WTC11 (cell line): ENCODE data around the gene PLPPR1.

Source experiments
- CTCF ChIP-seq: fragments of 200-600 bp; IDR thresholded peaks from 2 replicates; pipeline ENCODE4 v1.8.0; 2022; ENCODE audit warnings: antibody characterized with exemption
- TEAD4 ChIP-seq: sonication (generic); formaldehyde crosslinking; IDR thresholded peaks from 2 replicates; pipeline ENCODE4 v1.8.0; 2022; ENCODE audit warnings: mild to moderate bottlenecking, missing genetic modification reagents

- TF ChIP-seq CTCF: no peak
- no peak for TF ChIP-seq TEAD4 (CRISPR knock-in tag)
Observed at GRCh38 chr9:101158361-101158760, 129.8 kb downstream of the PLPPR1 start.
